BJ (cell line): Measurements from ENCODE around the gene NKX6-1. TPM values are rescaled to one million over a fixed set of nuclear protein-coding genes. Genes with fewer than 3 reads are reported as not detected.

ENCODE experiments used
- CTCF ChIA-PET: fragments of 350-600 bp; formaldehyde crosslinking; extraction: SDS; loops from one replicate; lab custom pipeline; 2021; ENCODE audit warnings: antibody characterized with exemption, inconsistent platforms; lab: Yijun Ruan, JAX
- POLR2A ChIA-PET: fragments of 300-600 bp; sonication (Branson Sonifier 250); formaldehyde crosslinking; extraction: SDS; loops from one replicate; lab custom pipeline; 2021; ENCODE audit warnings: antibody characterized with exemption; lab: Charles Lee
- DNase-seq: peaks from one replicate; pipeline ENCODE4 v3.0.0-alpha.2; 2011; ENCODE audit warnings: low read depth
- H3K27me3 ChIP-seq: 2 replicates; pipeline ENCODE4 v1.6.0; 2011; ENCODE audit warnings: low read length; ENCODE audit not compliant: control insufficient read depth, insufficient read depth
- H3K36me3 ChIP-seq: 2 replicates; pipeline ENCODE4 v1.5.1; 2011; ENCODE audit warnings: low read length; ENCODE audit not compliant: control insufficient read depth, insufficient read depth
- H3K4me3 ChIP-seq: 2 replicates; pipeline ENCODE4 v1.5.1; 2011; ENCODE audit warnings: low read depth, mild to moderate bottlenecking, control low read depth, low read length
- CTCF ChIP-seq: IDR thresholded peaks from 2 replicates; pipeline ENCODE4 v1.5.1; 2011; ENCODE audit warnings: low read depth, mild to moderate bottlenecking, control low read depth, inconsistent platforms, low read length, moderate library complexity; ENCODE audit not compliant: insufficient read depth
- polyA plus RNA-seq: library from polyadenylated mRNA; depleted of rRNA; stranded (reverse); fragments of >200 nt; gene quantifications from 2 replicates; pipeline ENCODE4 v1.2.3, GENCODE V29; 2011

The NKX6-1 gene
- polyA plus RNA-seq, 1 experiment = 0.02 TPM

GRCh38 chr4:84483688-84484087, 15.4 kb downstream of the NKX6-1 start:
- no peak for TF ChIP-seq CTCF
- ChIA-PET CTCF (interaction anchor here (1.5 kb wide), 1 partner anchor 12 kb away, joined by 5 read pairs; no protein-coding TSS in a partner anchor), POLR2A (no interaction called here)
- peaks cover 40% of the 10 kb centered on the region for H3K27me3 ChIP-seq
- no peak overlapping the region for H3K4me3 ChIP-seq
- H3K36me3 ChIP-seq = no peaks in the 10 kb centered on the region
- DNase-seq = no peak

GRCh38 chr4:84482564-84483563, 16.2 kb downstream of the NKX6-1 start:
- DNase-seq = no peak
- no peak overlapping the region for H3K4me3 ChIP-seq
- ChIA-PET POLR2A (no interaction called here), CTCF (interaction anchor here (1.0 to 1.5 kb wide), 4 partner anchors 13 to 23 kb away, joined by 3 to 5 read pairs (median 4); no protein-coding TSS in a partner anchor)
- TF ChIP-seq CTCF = peak; percentile 57
- peaks cover 40% of the 10 kb centered on the region for H3K27me3 ChIP-seq
- H3K36me3 ChIP-seq = no peaks in the 10 kb centered on the region

- ChIA-PET CTCF (interaction anchor here (1.4 to 1.5 kb wide), 2 partner anchors 12 to 24 kb away, joined by 3 to 4 read pairs; no protein-coding TSS in a partner anchor), POLR2A (no interaction called here)
- TF ChIP-seq CTCF = no peak
- peaks cover 40% of the 10 kb centered on the region for H3K27me3 ChIP-seq
- no peak for DNase-seq
- H3K4me3 ChIP-seq = no peak overlapping the region
- no peaks in the 10 kb centered on the region for H3K36me3 ChIP-seq
Measured at GRCh38 chr4:84481860-84482245, 17.2 kb downstream of the NKX6-1 start.

GRCh38 chr4:84481077-84481859, 17.8 kb downstream of the NKX6-1 start:
- ChIA-PET CTCF (interaction anchor here (1.4 kb wide), 1 partner anchor 24 kb away, joined by 3 read pairs; no protein-coding TSS in a partner anchor), POLR2A (no interaction called here)
- no peak for DNase-seq
- no peak for TF ChIP-seq CTCF
- Histone ChIP-seq H3K4me3 (no peak overlapping the region), H3K36me3 (no peaks in the 10 kb centered on the region), H3K27me3 (peaks cover 40% of the 10 kb centered on the region)

- no peak for TF ChIP-seq CTCF
- Histone ChIP-seq H3K27me3 (peaks cover 35% of the 10 kb centered on the region), H3K4me3 (no peak overlapping the region), H3K36me3 (no peaks in the 10 kb centered on the region)
- POLR2A ChIA-PET = no interaction called here
- DNase-seq = no peak
- CTCF ChIA-PET = no interaction called here
Measured at GRCh38 chr4:84480082-84480481, 19.0 kb downstream of the NKX6-1 start.
